ENCODE results near the gene LRBA. TPM values are rescaled to one million over a fixed set of nuclear protein-coding genes. Genes with fewer than 3 reads are reported as not detected.

LRBA gene
- total RNA-seq, 1 experiment from 2014 or later, result 55.3 TPM

- H3K27ac ChIP-seq (ENCODE audit: insufficient read length, low read depth, low read length), result no peak overlapping the region
- H4K91ac ChIP-seq (ENCODE audit: insufficient read length, low read depth, low read length), result no peak overlapping the region
- H4K8ac ChIP-seq (replicated peaks; ENCODE audit: insufficient read length, low read depth, low read length), result no peak overlapping the region
- peaks cover 3 to 4% (median 4%) of the 10 kb centered on the region in 3 experiments; a peak in 6 of 7 replicates for H3K36me3 Mint-ChIP-seq (ENCODE audit: insufficient read depth in 1 of 3, low read depth in 3 of 3)
- H3K4me3 Mint-ChIP-seq, result no peak overlapping the region
- no peaks in the 10 kb centered on the region for H3K23me2 ChIP-seq (ENCODE audit: insufficient read length, low read depth, low read length, poor library complexity, severe bottlenecking)
- H3T11ph ChIP-seq (ENCODE audit: low read length), result no peak overlapping the region
- no peaks in the 10 kb centered on the region for H3K4me1 Mint-ChIP-seq
- no peak overlapping the region for H3K4ac ChIP-seq (ENCODE audit: low read depth, low read length)
- H3K27me3 ChIP-seq (ENCODE audit: insufficient read depth, low read length), result no peaks in the 10 kb centered on the region
- no peaks in the 10 kb centered on the region for H3K9me3 Mint-ChIP-seq
- H2AFZ ChIP-seq (ENCODE audit: low read length), result no peak overlapping the region
- H3K79me2 ChIP-seq (ENCODE audit: insufficient read depth, low read length), result no peaks in the 10 kb centered on the region
- no peak overlapping the region for H2BK120ac ChIP-seq (ENCODE audit: low read depth, low read length, poor library complexity, severe bottlenecking)
- H2BK20ac ChIP-seq (ENCODE audit: low read depth, low read length, poor library complexity, severe bottlenecking), result no peak overlapping the region
- no peaks in the 10 kb centered on the region for H3K9me3 ChIP-seq (ENCODE audit: control insufficient read depth, low read depth, low read length)
- H3K27me3 Mint-ChIP-seq (ENCODE audit: low read depth), result no peaks in the 10 kb centered on the region
- no peak overlapping the region for H3K27ac Mint-ChIP-seq
- H2BK5ac ChIP-seq (ENCODE audit: insufficient read length, low read length), result no peak overlapping the region
- no CpG with 5 or more reads among the region's 1 CpG for WGBS (ENCODE audit: extremely low coverage, insufficient read length, low lambda C conversion rate)
- no peak overlapping the region for H3K9ac ChIP-seq (ENCODE audit: extremely low read depth, insufficient read length, low read length)
- no peak overlapping the region for H3K56ac ChIP-seq (ENCODE audit: insufficient read length, low read depth, low read length)
- H3K18ac ChIP-seq (ENCODE audit: insufficient read length, low read depth, low read length), result no peak overlapping the region
- no peak overlapping the region for H3K4me2 ChIP-seq (ENCODE audit: insufficient read depth, insufficient read length, low read length)
- H3K4me1 ChIP-seq (ENCODE audit: insufficient read depth, low read length), result no peaks in the 10 kb centered on the region
- no peak overlapping the region for H4K5ac ChIP-seq (ENCODE audit: insufficient read length, low read depth, low read length)
- DNase-seq, result no peak
- TF ChIP-seq, protein P1, sequence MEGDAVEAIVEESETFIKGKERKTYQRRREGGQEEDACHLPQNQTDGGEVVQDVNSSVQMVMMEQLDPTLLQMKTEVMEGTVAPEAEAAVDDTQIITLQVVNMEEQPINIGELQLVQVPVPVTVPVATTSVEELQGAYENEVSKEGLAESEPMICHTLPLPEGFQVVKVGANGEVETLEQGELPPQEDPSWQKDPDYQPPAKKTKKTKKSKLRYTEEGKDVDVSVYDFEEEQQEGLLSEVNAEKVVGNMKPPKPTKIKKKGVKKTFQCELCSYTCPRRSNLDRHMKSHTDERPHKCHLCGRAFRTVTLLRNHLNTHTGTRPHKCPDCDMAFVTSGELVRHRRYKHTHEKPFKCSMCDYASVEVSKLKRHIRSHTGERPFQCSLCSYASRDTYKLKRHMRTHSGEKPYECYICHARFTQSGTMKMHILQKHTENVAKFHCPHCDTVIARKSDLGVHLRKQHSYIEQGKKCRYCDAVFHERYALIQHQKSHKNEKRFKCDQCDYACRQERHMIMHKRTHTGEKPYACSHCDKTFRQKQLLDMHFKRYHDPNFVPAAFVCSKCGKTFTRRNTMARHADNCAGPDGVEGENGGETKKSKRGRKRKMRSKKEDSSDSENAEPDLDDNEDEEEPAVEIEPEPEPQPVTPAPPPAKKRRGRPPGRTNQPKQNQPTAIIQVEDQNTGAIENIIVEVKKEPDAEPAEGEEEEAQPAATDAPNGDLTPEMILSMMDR (conservative IDR thresholded peaks at IDR 0.05), result peak; percentile 40; the same call in 2 of the 3 replicates
- H2BK15ac ChIP-seq (ENCODE audit: low read depth, low read length), result no peak overlapping the region
- no peaks in the 10 kb centered on the region for H4K20me1 ChIP-seq (ENCODE audit: control insufficient read depth, insufficient read depth, insufficient read length)
- H2AK5ac ChIP-seq (ENCODE audit: insufficient read length, low read length), result no peak overlapping the region
- no peak overlapping the region for H3K14ac ChIP-seq (ENCODE audit: insufficient read depth, low read length)
- no peak overlapping the region for H2BK12ac ChIP-seq (ENCODE audit: insufficient read length, low read depth, low read length)
- H3K79me1 ChIP-seq (ENCODE audit: insufficient read depth, low read depth, low read length, poor library complexity, severe bottlenecking), result no peaks in the 10 kb centered on the region
- H3K23ac ChIP-seq (ENCODE audit: insufficient read length, low read depth, low read length), result no peak overlapping the region
Observed at GRCh38 chr4:150814873-150815272, 200.2 kb downstream of the LRBA start.
